Activated B cell treated with CpG ODN at 0.5 μM for 24 hours (primary cell): Measurements from ENCODE around the gene CEL. TPM values are rescaled to one million over a fixed set of nuclear protein-coding genes. Genes with fewer than 3 reads are reported as not detected.
A peak's percentile ranks its signal among the peaks of the same experiment; 100 is the strongest.

Experiments used
- ATAC-seq: fragments of 200-7000 bp; cut with Tn5 transposase; one replicate; pipeline ENCODE4 v1.10.0; 2021; ENCODE audit warnings: low read depth, mild to moderate bottlenecking, moderate library complexity
- CTCF ChIA-PET: fragments of 350-600 bp; sonication (Branson Sonifier 250); formaldehyde crosslinking; loops from one replicate; lab custom pipeline; 2021; ENCODE audit warnings: antibody characterized with exemption; lab: Charles Lee
- POLR2A ChIA-PET: fragments of 350-600 bp; sonication (Branson Sonifier 250); formaldehyde crosslinking; loops from one replicate; lab custom pipeline; 2021; ENCODE audit warnings: antibody characterized with exemption; lab: Charles Lee
- DNase-seq: peaks from one replicate; pipeline ENCODE4 v3.0.0; 2022
- H3K27ac Mint-ChIP-seq: one replicate; pipeline ENCODE4 v1.8.0; 2020; ENCODE audit warnings: mixed read lengths
- H3K27me3 Mint-ChIP-seq: one replicate; pipeline ENCODE4 v1.8.0; 2021; ENCODE audit warnings: mixed read lengths
- H3K36me3 Mint-ChIP-seq: one replicate; pipeline ENCODE4 v1.8.0; 2021; ENCODE audit warnings: low read depth, mixed read lengths
- H3K4me1 Mint-ChIP-seq: one replicate; pipeline ENCODE4 v1.8.0; 2021; ENCODE audit warnings: mixed read lengths
- H3K4me3 Mint-ChIP-seq: one replicate; pipeline ENCODE4 v1.8.0; 2020; ENCODE audit warnings: mild to moderate bottlenecking, mixed read lengths
- H3K9me3 Mint-ChIP-seq: one replicate; pipeline ENCODE4 v1.8.0; 2020; ENCODE audit warnings: mixed read lengths
- CTCF ChIP-seq: fragments of 200-600 bp; IDR thresholded peaks from one replicate; pipeline ENCODE4 v1.8.0; 2022; ENCODE audit warnings: antibody characterized with exemption, mild to moderate bottlenecking
- intact Hi-C: fragments of 100-400 bp; cut with micrococcal nuclease; formaldehyde crosslinking; loops from one replicate; pipeline ENCODE4 v1.15.1; 2024
- total RNA-seq: library from RNA; stranded (reverse); gene quantifications from 2 replicates; pipeline ENCODE4 v1.2.3, GENCODE V29; 2022

CEL gene
- total RNA-seq, 1 donor from 2014 or later, result 0.49 TPM

- DNase-seq (no peak), ATAC-seq (no peak)
- ChIA-PET POLR2A (no interaction called here), CTCF (interaction anchor here (1.4 to 22.0 kb wide), 2 partner anchors 8 to 36 kb away, joined by 4 to 369 read pairs; no protein-coding TSS in a partner anchor)
- H3K9me3 Mint-ChIP-seq, result no peaks in the 10 kb centered on the region
- TF ChIP-seq CTCF, result no peak
- H3K4me3 Mint-ChIP-seq, result no peak overlapping the region
- intact Hi-C loops, result no loop called here
- no peaks in the 10 kb centered on the region for H3K27me3 Mint-ChIP-seq
- H3K4me1 Mint-ChIP-seq, result peaks cover 36% of the 10 kb centered on the region
- H3K36me3 Mint-ChIP-seq, result peaks cover 36% of the 10 kb centered on the region
- H3K27ac Mint-ChIP-seq, result no peak overlapping the region
Observed at GRCh38 chr9:133109931-133110650, 48.3 kb downstream of the CEL start.

- intact Hi-C loops, result no loop called here
- CTCF ChIA-PET, result interaction anchor here (22.0 kb wide), 1 partner anchor 34 kb away, joined by 369 read pairs; no protein-coding TSS in a partner anchor
- POLR2A ChIA-PET, result interaction anchor here (0.7 to 8.7 kb wide), 2 partner anchors 34 to 1463 kb away, joined by 4 to 89 read pairs; no protein-coding TSS in a partner anchor
- Mint-ChIP-seq H3K27ac (no peak overlapping the region), H3K4me1 (peaks cover 51% of the 10 kb centered on the region), H3K27me3 (no peaks in the 10 kb centered on the region), H3K9me3 (no peaks in the 10 kb centered on the region), H3K36me3 (peaks cover 24% of the 10 kb centered on the region), H3K4me3 (peak overlapping the region; percentile 35)
- ATAC-seq, result no peak
- DNase-seq, result no peak
- no peak for TF ChIP-seq CTCF
Observed at GRCh38 chr9:133111808-133112662, 50.3 kb downstream of the CEL start.

- Mint-ChIP-seq H3K36me3 (peaks cover 20% of the 10 kb centered on the region), H3K9me3 (no peaks in the 10 kb centered on the region), H3K27ac (peak overlapping the region; percentile 56), H3K4me1 (peaks cover 55% of the 10 kb centered on the region), H3K27me3 (no peaks in the 10 kb centered on the region), H3K4me3 (peak overlapping the region; percentile 35)
- intact Hi-C loops, result loop anchor here (1.0 kb wide), 1 partner anchor 9 kb away; the partner anchor contains the start of gene RALGDS
- peak; percentile 40 for ATAC-seq
- CTCF ChIA-PET, result interaction anchor here (22.0 kb wide), 1 partner anchor 34 kb away, joined by 369 read pairs; no protein-coding TSS in a partner anchor
- no peak for TF ChIP-seq CTCF
- DNase-seq, result peak; percentile 53
- POLR2A ChIA-PET, result interaction anchor here (0.7 to 8.7 kb wide), 2 partner anchors 33 to 1464 kb away, joined by 4 to 89 read pairs; no protein-coding TSS in a partner anchor
Observed at GRCh38 chr9:133112663-133113026, 50.9 kb downstream of the CEL start.

- Mint-ChIP-seq H3K9me3 (no peaks in the 10 kb centered on the region), H3K4me1 (peaks cover 56% of the 10 kb centered on the region), H3K36me3 (peaks cover 18% of the 10 kb centered on the region), H3K27me3 (no peaks in the 10 kb centered on the region), H3K27ac (peak overlapping the region; percentile 63), H3K4me3 (peak overlapping the region; percentile 48)
- ATAC-seq (no peak), DNase-seq (no peak)
- TF ChIP-seq CTCF, result no peak
- intact Hi-C loops, result loop anchor here (1.0 kb wide), 1 partner anchor 8 kb away; the partner anchor contains the start of gene RALGDS
- POLR2A ChIA-PET, result interaction anchor here (0.6 to 8.7 kb wide), 4 partner anchors 33 to 1465 kb away, joined by 3 to 89 read pairs (median 4); partner anchors contain the start of gene GTF3C5
- CTCF ChIA-PET, result interaction anchor here (1.1 to 22.0 kb wide), 2 partner anchors 20 to 33 kb away, joined by 3 to 369 read pairs; no protein-coding TSS in a partner anchor
Observed at GRCh38 chr9:133113163-133113948, 51.6 kb downstream of the CEL start.
